ENCODE results near the gene C10orf90. TPM values are rescaled to one million over a fixed set of nuclear protein-coding genes. Genes with fewer than 3 reads are reported as not detected.

The C10orf90 gene
- total and polyA plus RNA-seq, 2 experiments from 2014 or later, result not detected

- Histone ChIP-seq H3K4me3 (no peak overlapping the region), H3K9me3 (ENCODE audit: low read depth) (no peaks in the 10 kb centered on the region), H3K27ac (no peak overlapping the region), H3K4me1 (ENCODE audit: low read depth) (no peaks in the 10 kb centered on the region), H3K27me3 (no peaks in the 10 kb centered on the region), H3K36me3 (no peaks in the 10 kb centered on the region)
- TF ChIP-seq CTCF (IDR thresholded peaks at IDR 0.05; ENCODE audit: low read depth, low read length), result no peak
- no peak for DNase-seq (ENCODE audit: low read depth in 1 of 2, low spot score in 1 of 2)
Observed at GRCh38 chr10:126669168-126669567, 1.3 kb downstream of the C10orf90 start.

GRCh38 chr10:126668505-126668904 is 2.0 kb downstream of the C10orf90 start:
- Histone ChIP-seq H3K9me3 (ENCODE audit: low read depth) (no peaks in the 10 kb centered on the region), H3K27ac (no peak overlapping the region), H3K4me3 (no peak overlapping the region), H3K4me1 (ENCODE audit: low read depth) (no peaks in the 10 kb centered on the region), H3K27me3 (no peaks in the 10 kb centered on the region), H3K36me3 (no peaks in the 10 kb centered on the region)
- TF ChIP-seq CTCF (IDR thresholded peaks at IDR 0.05; ENCODE audit: low read depth, low read length), result no peak
- DNase-seq (ENCODE audit: low read depth in 1 of 2, low spot score in 1 of 2), result no peak

GRCh38 chr10:126667568-126667967 is 2.9 kb downstream of the C10orf90 start:
- no peak for DNase-seq (ENCODE audit: low read depth in 1 of 2, low spot score in 1 of 2)
- Histone ChIP-seq H3K27me3 (no peaks in the 10 kb centered on the region), H3K9me3 (ENCODE audit: low read depth) (no peaks in the 10 kb centered on the region), H3K36me3 (no peaks in the 10 kb centered on the region), H3K27ac (no peak overlapping the region), H3K4me1 (ENCODE audit: low read depth) (no peaks in the 10 kb centered on the region), H3K4me3 (no peak overlapping the region)
- TF ChIP-seq CTCF (IDR thresholded peaks at IDR 0.05; ENCODE audit: low read depth, low read length), result no peak

- no peak for TF ChIP-seq CTCF (IDR thresholded peaks at IDR 0.05; ENCODE audit: low read depth, low read length)
- no peaks in the 10 kb centered on the region for H3K4me1 ChIP-seq (ENCODE audit: low read depth)
- H3K36me3 ChIP-seq, result no peaks in the 10 kb centered on the region
- no peak overlapping the region for H3K4me3 ChIP-seq
- H3K27me3 ChIP-seq, result no peaks in the 10 kb centered on the region
- no peaks in the 10 kb centered on the region for H3K9me3 ChIP-seq (ENCODE audit: low read depth)
- no peak for DNase-seq (ENCODE audit: low read depth in 1 of 2, low spot score in 1 of 2)
- H3K27ac ChIP-seq, result no peak overlapping the region
Observed at GRCh38 chr10:126665207-126665606, 5.3 kb downstream of the C10orf90 start.

GRCh38 chr10:126663880-126664279 is 6.6 kb downstream of the C10orf90 start:
- DNase-seq (ENCODE audit: low read depth in 1 of 2, low spot score in 1 of 2), result peak in 1 of 2 donors; percentile 81

More at GRCh38 chr10:126663880-126664279, 6.6 kb downstream of the C10orf90 start:
- Histone ChIP-seq H3K4me1 (ENCODE audit: low read depth) (no peaks in the 10 kb centered on the region), H3K27ac (no peak overlapping the region), H3K36me3 (no peaks in the 10 kb centered on the region), H3K27me3 (no peaks in the 10 kb centered on the region), H3K9me3 (ENCODE audit: low read depth) (no peaks in the 10 kb centered on the region), H3K4me3 (no peak overlapping the region)
- TF ChIP-seq CTCF (IDR thresholded peaks at IDR 0.05; ENCODE audit: low read depth, low read length), result no peak

Measured in cardiac muscle cell (in vitro differentiated cells and primary cell).